Activated CD8-positive, alpha-beta T cell treated with anti-CD3 and anti-CD28 coated beads for 36 hours (primary cell): Measurements from ENCODE around the gene KDM6A. TPM values are rescaled to one million over a fixed set of nuclear protein-coding genes. Genes with fewer than 3 reads are reported as not detected.

Experiments
- ATAC-seq: fragments of 200-7000 bp; cut with Tn5 transposase; one replicate; pipeline ENCODE4 v1.10.0; 2021; ENCODE audit warnings: mild to moderate bottlenecking, moderate library complexity
- CTCF ChIA-PET: fragments of 350-600 bp; sonication (Branson Sonifier 250); formaldehyde crosslinking; loops from one replicate; lab custom pipeline; 2021; ENCODE audit warnings: antibody characterized with exemption; lab: Charles Lee
- POLR2A ChIA-PET: fragments of 350-600 bp; sonication (Branson Sonifier 250); formaldehyde crosslinking; loops from one replicate; lab custom pipeline; 2021; ENCODE audit warnings: antibody characterized with exemption; lab: Charles Lee
- DNase-seq: peaks from one replicate; pipeline ENCODE4 v3.0.0-alpha.2; 2020
- H3K27ac Mint-ChIP-seq: one replicate; pipeline ENCODE4 v1.8.0; 2021; ENCODE audit warnings: mild to moderate bottlenecking, mixed read lengths
- H3K27me3 Mint-ChIP-seq: one replicate; pipeline ENCODE4 v1.8.0; 2021; ENCODE audit warnings: mixed read lengths
- H3K36me3 Mint-ChIP-seq: one replicate; pipeline ENCODE4 v1.8.0; 2021; ENCODE audit warnings: low read depth, mixed read lengths
- H3K4me1 Mint-ChIP-seq: one replicate; pipeline ENCODE4 v1.8.0; 2021; ENCODE audit warnings: low read depth, mixed read lengths
- H3K4me3 Mint-ChIP-seq: one replicate; pipeline ENCODE4 v1.8.0; 2021; ENCODE audit warnings: mild to moderate bottlenecking, moderate library complexity, mixed read lengths
- H3K9me3 Mint-ChIP-seq: one replicate; pipeline ENCODE4 v1.8.0; 2021; ENCODE audit warnings: mixed read lengths
- CTCF ChIP-seq: fragments of 200-600 bp; IDR thresholded peaks from one replicate; pipeline ENCODE4 v1.8.0; 2022; ENCODE audit warnings: antibody characterized with exemption, mild to moderate bottlenecking
- intact Hi-C: fragments of 100-400 bp; cut with micrococcal nuclease; formaldehyde crosslinking; loops from one replicate; pipeline ENCODE4 v1.10.0; 2022
- total RNA-seq, 2 experiments: library from RNA; stranded (reverse); gene quantifications; one replicate each; pipeline ENCODE4 v1.2.3, GENCODE V29; 2021

Gene KDM6A
- total RNA-seq, 2 experiments from 2014 or later = 18.9 to 21.1 TPM

DNA sequence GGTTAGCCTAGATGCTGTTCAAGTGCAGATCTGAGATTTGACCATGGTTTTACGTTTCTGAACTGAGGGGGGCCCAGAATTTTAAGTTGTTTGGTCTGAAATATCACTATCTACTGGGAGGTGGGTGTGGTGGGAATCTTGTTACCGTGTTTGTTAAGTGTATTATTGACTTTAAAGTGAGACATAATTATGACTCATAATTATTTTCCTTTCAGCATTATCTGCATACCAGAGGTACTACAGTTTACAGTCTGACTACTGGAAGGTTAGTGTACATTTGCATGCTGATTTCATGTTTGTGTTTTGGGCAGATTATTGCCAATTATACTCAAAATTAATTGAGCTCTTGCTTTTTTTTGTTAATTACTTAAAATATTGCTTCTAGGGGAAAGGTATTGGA, 101.5 kb downstream of the KDM6A start:
- DNase-seq (no peak), ATAC-seq (peak; percentile 13)
- Mint-ChIP-seq H3K27me3 (no peaks in the 10 kb centered on the region), H3K36me3 (peaks cover 42% of the 10 kb centered on the region), H3K9me3 (peaks cover 5% of the 10 kb centered on the region), H3K4me1 (peaks cover 28% of the 10 kb centered on the region), H3K4me3 (no peak overlapping the region), H3K27ac (peak overlapping the region; percentile 55)
- ChIA-PET CTCF (no interaction called here), POLR2A (no interaction called here)
- no peak for TF ChIP-seq CTCF
- intact Hi-C loops = no loop called here

DNA sequence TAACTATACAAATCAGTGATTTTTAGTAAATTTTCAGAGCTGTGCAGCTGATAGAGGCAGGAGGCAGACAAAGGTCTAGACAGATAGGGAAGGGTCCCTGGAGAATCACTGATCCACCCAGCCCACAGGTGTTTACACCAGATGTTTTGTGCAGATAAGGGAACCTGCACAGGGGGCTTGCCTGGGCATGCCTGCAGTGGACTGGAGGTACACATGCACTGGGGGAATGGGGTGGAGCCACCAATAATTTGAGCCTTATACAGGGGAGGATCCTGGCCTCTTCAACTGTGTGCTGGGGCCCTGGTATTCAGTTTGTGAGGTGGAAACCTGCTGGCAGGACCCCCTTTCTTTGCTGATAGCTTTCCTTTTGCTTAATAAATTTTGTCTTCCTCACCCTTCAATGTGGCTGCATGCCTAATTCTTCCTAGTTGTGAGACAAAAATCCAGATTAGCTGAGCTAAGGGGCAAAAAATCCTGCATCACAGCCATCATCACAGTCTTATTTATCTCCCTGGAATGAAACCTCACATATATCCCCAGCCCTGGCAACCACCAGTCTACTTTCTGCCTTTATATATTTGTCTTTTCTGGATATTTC, 102.8 kb downstream of the KDM6A start:
- ChIA-PET CTCF (no interaction called here), POLR2A (no interaction called here)
- intact Hi-C loops = no loop called here
- DNase-seq (no peak), ATAC-seq (no peak)
- no peaks in the 10 kb centered on the region for H3K27me3 Mint-ChIP-seq
- H3K9me3 Mint-ChIP-seq = peaks cover 5% of the 10 kb centered on the region
- peak overlapping the region; percentile 57 for H3K27ac Mint-ChIP-seq
- peaks cover 26% of the 10 kb centered on the region for H3K4me1 Mint-ChIP-seq
- H3K36me3 Mint-ChIP-seq = peaks cover 37% of the 10 kb centered on the region
- H3K4me3 Mint-ChIP-seq = no peak overlapping the region
- no peak for TF ChIP-seq CTCF

DNA sequence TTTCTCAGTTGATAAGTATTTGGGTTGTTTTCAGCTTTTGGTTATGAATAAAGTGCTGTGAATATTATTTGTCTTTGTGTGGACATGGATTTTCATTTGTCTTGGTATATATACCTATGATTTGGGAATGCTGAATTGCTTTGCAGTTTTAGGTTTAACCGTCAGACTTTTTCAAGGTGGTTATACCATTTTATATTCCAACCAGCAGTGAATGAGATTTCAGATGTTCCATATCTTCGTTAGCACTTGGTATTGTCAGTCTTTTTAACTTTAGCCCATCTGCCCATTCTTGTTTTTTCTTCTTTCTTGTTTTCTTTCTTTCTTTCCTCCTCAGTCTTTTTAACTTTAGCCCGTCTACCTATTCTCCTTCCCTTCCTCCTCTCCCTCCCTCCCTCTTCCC, 106.0 kb downstream of the KDM6A start:
- no peak for DNase-seq
- intact Hi-C loops = no loop called here
- no peak for TF ChIP-seq CTCF
- H3K27me3 Mint-ChIP-seq = no peaks in the 10 kb centered on the region
- no peak overlapping the region for H3K27ac Mint-ChIP-seq
- no peak overlapping the region for H3K4me3 Mint-ChIP-seq
- peaks cover 18% of the 10 kb centered on the region for H3K36me3 Mint-ChIP-seq
- ATAC-seq = no peak
- CTCF ChIA-PET = no interaction called here
- peaks cover under 1% of the 10 kb centered on the region for H3K9me3 Mint-ChIP-seq
- POLR2A ChIA-PET = no interaction called here
- H3K4me1 Mint-ChIP-seq = peaks cover 20% of the 10 kb centered on the region

GRCh38 chrX:44980403-44980802, 107.4 kb downstream of the KDM6A start:
- H3K4me1 Mint-ChIP-seq = peaks cover 9% of the 10 kb centered on the region
- intact Hi-C loops = no loop called here
- TF ChIP-seq CTCF = no peak

DNA sequence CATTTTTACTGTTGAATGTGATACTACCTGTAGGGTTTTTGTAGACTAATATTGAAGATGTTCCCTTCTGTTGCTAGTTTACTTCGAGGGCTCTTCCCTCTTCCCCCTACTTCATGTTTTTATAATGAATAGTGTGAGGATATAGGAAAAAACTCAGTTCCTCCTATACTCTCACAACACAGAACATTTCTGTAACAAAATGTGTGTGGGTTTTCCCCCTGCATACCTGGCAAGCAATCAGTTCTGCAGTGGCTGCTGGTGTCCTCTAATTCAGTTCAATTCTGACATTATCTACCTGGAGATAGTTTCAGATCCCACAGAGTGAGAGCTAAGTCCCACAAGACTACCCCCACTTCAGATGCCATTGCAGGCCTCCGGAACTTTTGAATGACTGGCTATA, 107.9 kb downstream of the KDM6A start:
- Mint-ChIP-seq H3K4me3 (no peak overlapping the region), H3K27ac (no peak overlapping the region), H3K9me3 (no peaks in the 10 kb centered on the region), H3K4me1 (peaks cover 9% of the 10 kb centered on the region), H3K36me3 (peaks cover 7% of the 10 kb centered on the region), H3K27me3 (no peaks in the 10 kb centered on the region)
- CTCF ChIA-PET = no interaction called here
- TF ChIP-seq CTCF = no peak
- POLR2A ChIA-PET = no interaction called here
- intact Hi-C loops = no loop called here
- ATAC-seq (no peak), DNase-seq (no peak)

More at GRCh38 chrX:44980403-44980802, 107.4 kb downstream of the KDM6A start:
- ChIA-PET POLR2A (no interaction called here), CTCF (no interaction called here)
- ATAC-seq (no peak), DNase-seq (no peak)
- H3K36me3 Mint-ChIP-seq = peaks cover 10% of the 10 kb centered on the region
- no peaks in the 10 kb centered on the region for H3K27me3 Mint-ChIP-seq
- H3K4me3 Mint-ChIP-seq = no peak overlapping the region
- no peaks in the 10 kb centered on the region for H3K9me3 Mint-ChIP-seq
- H3K27ac Mint-ChIP-seq = no peak overlapping the region
